ENCODE data around the gene USP6.
A peak's percentile ranks its signal among the peaks of the same experiment; 100 is the strongest.
"Not testable (repeated sequence)": the region's sequence is repeated elsewhere in the genome, so short reads cannot be mapped to it uniquely, and the experiment has no call there.

Gene USP6

DNA sequence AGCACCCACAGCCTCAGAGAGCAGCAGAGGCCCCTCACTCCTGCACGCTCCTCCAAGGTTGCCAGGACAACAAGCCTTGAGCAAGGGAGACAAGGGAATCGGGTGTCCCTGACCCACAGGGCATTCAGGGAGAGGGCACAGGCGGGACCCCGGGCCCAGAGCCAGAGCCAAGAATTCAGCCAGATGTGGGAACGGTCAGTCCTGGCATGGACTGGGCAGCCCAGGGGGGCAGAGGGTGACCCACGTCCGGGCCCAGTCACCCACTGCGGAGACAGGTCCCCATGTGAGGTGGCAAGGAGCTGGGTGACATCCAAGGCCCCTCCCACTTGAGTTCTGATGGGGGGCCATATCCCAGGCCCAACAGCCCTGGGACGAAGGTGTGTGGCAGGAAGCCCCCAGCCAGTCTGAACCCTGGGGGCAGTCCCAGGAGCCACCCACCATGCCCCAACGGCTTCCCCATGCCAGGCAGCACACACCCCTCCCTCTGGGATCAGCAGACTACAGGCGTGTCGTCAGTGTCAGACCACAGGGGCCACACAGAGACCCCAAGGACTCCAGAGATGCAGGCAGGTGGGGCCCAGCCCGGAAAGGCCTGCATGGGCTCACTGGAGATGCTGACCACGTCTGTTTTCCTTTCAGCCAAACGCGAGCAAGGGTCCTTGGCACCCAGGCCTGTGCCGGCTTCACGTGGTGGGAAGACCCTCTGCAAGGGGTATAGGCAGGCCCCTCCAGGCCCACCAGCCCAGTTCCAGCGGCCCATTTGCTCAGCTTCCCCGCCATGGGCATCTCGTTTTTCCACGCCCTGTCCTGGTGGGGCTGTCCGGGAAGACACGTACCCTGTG lies 23.0 kb downstream of the USP6 start:
- Histone ChIP-seq H2AFZ (ENCODE audit: low read length) (no peak overlapping the region), H3K9me3 (replicated peaks; ENCODE audit: insufficient read depth, low read length) (no peaks in the 10 kb centered on the region), H3F3A (ENCODE audit: insufficient read depth, low read length) (no peaks in the 10 kb centered on the region), H4K20me1 (ENCODE audit: insufficient read depth, low read length) (no peaks in the 10 kb centered on the region), H3K4me2 (ENCODE audit: low read depth, low read length) (no peak overlapping the region), H3K9me2 (replicated peaks; ENCODE audit: insufficient read depth, low read length) (no peaks in the 10 kb centered on the region), H3K27ac (ENCODE audit: low read length) (no peak overlapping the region), H3K4me1 (ENCODE audit: low read length) (no peaks in the 10 kb centered on the region), H3K36me3 (replicated peaks; ENCODE audit: insufficient read depth, low read length) (no peaks in the 10 kb centered on the region), H3K9ac (ENCODE audit: low read length) (no peak overlapping the region), H3K79me2 (ENCODE audit: low read length) (no peaks in the 10 kb centered on the region), H3K27me3 (replicated peaks; ENCODE audit: insufficient read depth, low read length) (no peaks in the 10 kb centered on the region; the same call in 1 of the 2 replicates), H3K4me3 (ENCODE audit: low read length) (no peak overlapping the region)
- no peak for TF ChIP-seq EZH2 (optimal IDR thresholded peaks at IDR 0.05; ENCODE audit: low read depth, low read length)
- TF ChIP-seq, protein P1, sequence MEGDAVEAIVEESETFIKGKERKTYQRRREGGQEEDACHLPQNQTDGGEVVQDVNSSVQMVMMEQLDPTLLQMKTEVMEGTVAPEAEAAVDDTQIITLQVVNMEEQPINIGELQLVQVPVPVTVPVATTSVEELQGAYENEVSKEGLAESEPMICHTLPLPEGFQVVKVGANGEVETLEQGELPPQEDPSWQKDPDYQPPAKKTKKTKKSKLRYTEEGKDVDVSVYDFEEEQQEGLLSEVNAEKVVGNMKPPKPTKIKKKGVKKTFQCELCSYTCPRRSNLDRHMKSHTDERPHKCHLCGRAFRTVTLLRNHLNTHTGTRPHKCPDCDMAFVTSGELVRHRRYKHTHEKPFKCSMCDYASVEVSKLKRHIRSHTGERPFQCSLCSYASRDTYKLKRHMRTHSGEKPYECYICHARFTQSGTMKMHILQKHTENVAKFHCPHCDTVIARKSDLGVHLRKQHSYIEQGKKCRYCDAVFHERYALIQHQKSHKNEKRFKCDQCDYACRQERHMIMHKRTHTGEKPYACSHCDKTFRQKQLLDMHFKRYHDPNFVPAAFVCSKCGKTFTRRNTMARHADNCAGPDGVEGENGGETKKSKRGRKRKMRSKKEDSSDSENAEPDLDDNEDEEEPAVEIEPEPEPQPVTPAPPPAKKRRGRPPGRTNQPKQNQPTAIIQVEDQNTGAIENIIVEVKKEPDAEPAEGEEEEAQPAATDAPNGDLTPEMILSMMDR (IDR thresholded peaks at IDR 0.05; ENCODE audit: low read length): no peak
- no peak for TF ChIP-seq EZH2phosphoT487 (IDR thresholded peaks at IDR 0.05; ENCODE audit: low read length)
- no peak for DNase-seq

GRCh38 chr17:5139458-5139732 lies 23.6 kb downstream of the USP6 start:
- Histone ChIP-seq H3K4me1 (ENCODE audit: low read length) (no peaks in the 10 kb centered on the region), H3K79me2 (ENCODE audit: low read length) (no peaks in the 10 kb centered on the region), H3K4me2 (ENCODE audit: low read depth, low read length) (no peak overlapping the region), H3K27me3 (replicated peaks; ENCODE audit: insufficient read depth, low read length) (no peaks in the 10 kb centered on the region; the same call in 1 of the 2 replicates), H3F3A (ENCODE audit: insufficient read depth, low read length) (no peaks in the 10 kb centered on the region), H2AFZ (ENCODE audit: low read length) (no peak overlapping the region), H3K27ac (ENCODE audit: low read length) (no peak overlapping the region), H3K4me3 (ENCODE audit: low read length) (no peak overlapping the region), H3K36me3 (replicated peaks; ENCODE audit: insufficient read depth, low read length) (no peaks in the 10 kb centered on the region), H4K20me1 (ENCODE audit: insufficient read depth, low read length) (no peaks in the 10 kb centered on the region), H3K9me2 (replicated peaks; ENCODE audit: insufficient read depth, low read length) (no peaks in the 10 kb centered on the region), H3K9me3 (replicated peaks; ENCODE audit: insufficient read depth, low read length) (no peaks in the 10 kb centered on the region), H3K9ac (ENCODE audit: low read length) (no peak overlapping the region)
- no peak for DNase-seq
- TF ChIP-seq EZH2 (optimal IDR thresholded peaks at IDR 0.05; ENCODE audit: low read depth, low read length): no peak
- no peak for TF ChIP-seq EZH2phosphoT487 (IDR thresholded peaks at IDR 0.05; ENCODE audit: low read length)
- TF ChIP-seq, protein P1 (IDR thresholded peaks at IDR 0.05; ENCODE audit: low read length): no peak

- H3K9me2 ChIP-seq (replicated peaks; ENCODE audit: insufficient read depth, low read length); H3K4me2 ChIP-seq (ENCODE audit: low read depth, low read length); H3K4me1 ChIP-seq (ENCODE audit: low read length); H3K9ac ChIP-seq (ENCODE audit: low read length); H3K79me2 ChIP-seq (ENCODE audit: low read length); H3K36me3 ChIP-seq (replicated peaks; ENCODE audit: insufficient read depth, low read length); H3K27me3 ChIP-seq (replicated peaks; ENCODE audit: insufficient read depth, low read length); H3K4me3 ChIP-seq (ENCODE audit: low read length); H3F3A ChIP-seq (ENCODE audit: insufficient read depth, low read length); H3K27ac ChIP-seq (ENCODE audit: low read length); H4K20me1 ChIP-seq (ENCODE audit: insufficient read depth, low read length); H3K9me3 ChIP-seq (replicated peaks; ENCODE audit: insufficient read depth, low read length); DNase-seq; H2AFZ ChIP-seq (ENCODE audit: low read length): not testable (repeated sequence)
Measured at GRCh38 chr17:5142877-5143276, 27.0 kb downstream of the USP6 start.

GRCh38 chr17:5146122-5146521 lies 30.3 kb downstream of the USP6 start:
- H3K79me2 ChIP-seq (ENCODE audit: low read length); H4K20me1 ChIP-seq (ENCODE audit: insufficient read depth, low read length); H3F3A ChIP-seq (ENCODE audit: insufficient read depth, low read length); DNase-seq; H3K27ac ChIP-seq (ENCODE audit: low read length); H3K9me2 ChIP-seq (replicated peaks; ENCODE audit: insufficient read depth, low read length); H3K9me3 ChIP-seq (replicated peaks; ENCODE audit: insufficient read depth, low read length); H3K4me1 ChIP-seq (ENCODE audit: low read length); H3K4me2 ChIP-seq (ENCODE audit: low read depth, low read length); H2AFZ ChIP-seq (ENCODE audit: low read length); H3K27me3 ChIP-seq (replicated peaks; ENCODE audit: insufficient read depth, low read length); H3K4me3 ChIP-seq (ENCODE audit: low read length); H3K36me3 ChIP-seq (replicated peaks; ENCODE audit: insufficient read depth, low read length); H3K9ac ChIP-seq (ENCODE audit: low read length): not testable (repeated sequence)

DNA sequence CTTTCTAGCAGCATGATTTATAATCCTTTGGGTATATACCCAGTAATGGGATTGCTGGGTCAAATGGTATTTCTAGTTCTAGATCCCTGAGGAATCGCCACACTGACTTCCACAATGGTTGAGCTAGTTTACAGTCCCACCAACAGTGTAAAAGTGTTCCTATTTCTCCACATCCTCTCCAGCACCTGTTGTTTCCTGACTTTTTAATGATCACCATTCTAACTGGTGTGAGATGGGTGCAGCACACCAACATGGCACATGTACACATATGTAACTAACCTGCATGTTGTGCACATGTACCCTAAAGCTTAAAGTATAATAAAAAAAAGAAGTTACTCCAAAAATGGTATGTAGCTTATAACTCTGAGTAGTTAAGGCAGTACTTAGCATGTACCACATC lies 44.9 kb downstream of the USP6 start:
- not testable (repeated sequence) for H3K79me2 ChIP-seq (ENCODE audit: low read length); H3K4me1 ChIP-seq (ENCODE audit: low read length); H3K36me3 ChIP-seq (replicated peaks; ENCODE audit: insufficient read depth, low read length); H3K4me3 ChIP-seq (ENCODE audit: low read length); H3K27me3 ChIP-seq (replicated peaks; ENCODE audit: insufficient read depth, low read length); H3K9me3 ChIP-seq (replicated peaks; ENCODE audit: insufficient read depth, low read length); H3K9me2 ChIP-seq (replicated peaks; ENCODE audit: insufficient read depth, low read length); H2AFZ ChIP-seq (ENCODE audit: low read length); H3K27ac ChIP-seq (ENCODE audit: low read length); DNase-seq; H4K20me1 ChIP-seq (ENCODE audit: insufficient read depth, low read length); H3K9ac ChIP-seq (ENCODE audit: low read length); H3K4me2 ChIP-seq (ENCODE audit: low read depth, low read length); H3F3A ChIP-seq (ENCODE audit: insufficient read depth, low read length)

- Histone ChIP-seq H3K4me2 (ENCODE audit: low read depth, low read length) (peak overlapping the region; percentile 41; the same call in 1 of the 2 replicates), H2AFZ (ENCODE audit: low read length) (0 out of 2 replicates have a peak overlapping the region, but pooled peaks have one; percentile 42)
- H3K79me2 ChIP-seq (ENCODE audit: low read length); H3K27ac ChIP-seq (ENCODE audit: low read length); H3F3A ChIP-seq (ENCODE audit: insufficient read depth, low read length); H3K27me3 ChIP-seq (replicated peaks; ENCODE audit: insufficient read depth, low read length); H3K4me3 ChIP-seq (ENCODE audit: low read length); H3K4me1 ChIP-seq (ENCODE audit: low read length); H3K9me3 ChIP-seq (replicated peaks; ENCODE audit: insufficient read depth, low read length); H3K9ac ChIP-seq (ENCODE audit: low read length); H3K9me2 ChIP-seq (replicated peaks; ENCODE audit: insufficient read depth, low read length); H3K36me3 ChIP-seq (replicated peaks; ENCODE audit: insufficient read depth, low read length); H4K20me1 ChIP-seq (ENCODE audit: insufficient read depth, low read length): not testable (repeated sequence)
- peak; percentile 21 for DNase-seq
Measured at GRCh38 chr17:5161793-5162192, 46.0 kb downstream of the USP6 start.

All from MM.1S (cell line).